ENCODE data around the gene SLC25A48.

SLC25A48 gene

DNA sequence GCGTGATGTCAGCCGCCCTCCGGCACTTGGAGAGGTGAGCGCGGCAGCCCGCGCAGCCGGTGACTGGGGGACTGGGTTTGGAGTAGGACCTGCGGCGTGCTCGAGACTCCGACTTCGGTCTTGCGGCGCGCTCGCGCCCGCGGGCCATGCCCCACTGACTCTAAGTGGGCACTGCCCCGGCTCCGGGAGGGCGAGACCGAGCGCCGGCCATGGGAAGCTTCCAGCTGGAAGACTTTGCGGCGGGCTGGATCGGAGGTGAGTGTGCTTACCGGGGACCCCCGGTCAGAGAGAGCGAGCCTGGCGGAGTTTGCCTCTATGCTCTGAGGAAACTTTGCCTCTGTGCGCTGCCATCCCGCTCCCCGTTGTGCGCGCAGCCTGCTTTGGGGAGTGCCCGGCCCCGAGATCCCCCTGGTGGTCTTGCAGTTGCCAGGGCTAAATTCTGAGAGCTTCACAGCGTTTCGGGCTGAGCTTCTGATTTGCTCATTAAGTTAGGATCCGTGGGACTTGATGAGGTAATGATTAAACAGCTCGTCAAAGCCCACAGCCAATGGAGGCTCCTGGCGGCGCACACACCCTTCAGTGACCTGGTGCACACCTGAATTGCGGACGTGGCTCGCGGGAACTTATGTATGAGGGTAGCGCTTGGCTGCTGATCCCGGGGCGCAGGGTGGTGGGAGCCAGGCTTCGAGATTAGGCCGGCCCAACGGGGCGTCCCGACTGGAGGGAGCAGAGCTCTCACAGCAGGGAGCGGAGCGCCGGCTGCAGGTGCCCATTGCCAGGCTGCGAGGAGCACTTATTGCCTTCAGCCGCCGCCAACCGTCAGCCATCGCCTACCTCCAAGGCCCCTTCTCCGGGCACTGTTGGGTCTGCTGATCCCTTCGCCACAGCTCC lies at the start of gene SLC25A48:
SLC25A48 (plus strand) TSS at position 25 of the 891 bp plus-strand sequence; CDS start at position 210, 185 bp downstream.
- ChIA-PET CTCF (interaction anchor here (0.5 to 1.9 kb wide), 19 partner anchors 8 to 409 kb away, joined by 3 to 14 read pairs (median 4); partner anchors contain the start of gene IL9), POLR2A (ENCODE audit: low non-redundant PET) (no interaction called here)
- DNase-seq (ENCODE audit: low spot score): peak; percentile 84

DNA sequence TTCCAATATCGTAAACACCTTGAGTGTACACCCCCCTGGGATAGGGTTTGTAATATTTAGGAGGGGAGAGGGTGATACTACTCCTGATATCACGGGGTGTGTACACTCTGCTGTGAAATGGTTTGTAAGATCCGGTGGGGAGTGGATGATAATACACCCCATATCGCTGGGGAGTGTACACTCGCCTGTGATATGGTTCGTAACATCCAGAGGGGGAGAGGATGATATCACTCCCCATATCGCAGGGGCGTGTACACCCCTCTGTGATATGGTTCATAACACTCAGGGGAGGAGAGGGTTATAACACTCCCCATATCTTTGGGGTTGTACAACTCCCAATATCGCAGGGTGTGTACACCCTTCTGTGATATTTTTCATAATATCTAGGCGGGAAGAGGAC lies 33.8 kb upstream of the SLC25A48 start:
- no peak for TF ChIP-seq CTCF (conservative IDR thresholded peaks at IDR 0.05; ENCODE audit: low read depth)
- ChIA-PET CTCF (no interaction called here), POLR2A (ENCODE audit: low non-redundant PET) (no interaction called here)

More for the DNA sequence above, at the start of gene SLC25A48:
- TF ChIP-seq CTCF (conservative IDR thresholded peaks at IDR 0.05; ENCODE audit: low read depth): peak; percentile 62
- H3K27ac ChIP-seq: no peak within 1 kb of the TSS

GRCh38 chr5:135810188-135810943 lies 24.1 kb upstream of the SLC25A48 start:
- H3K27ac ChIP-seq: no peak overlapping the region
- no peak for DNase-seq (ENCODE audit: low spot score)
- ChIA-PET POLR2A (ENCODE audit: low non-redundant PET) (no interaction called here), CTCF (interaction anchor here (0.6 kb wide), 1 partner anchor 1986 kb away, joined by 3 read pairs; no protein-coding TSS in a partner anchor)
- no peak for TF ChIP-seq CTCF (conservative IDR thresholded peaks at IDR 0.05; ENCODE audit: low read depth)

More for the DNA sequence above, 33.8 kb upstream of the SLC25A48 start:
- H3K27ac ChIP-seq: no peak overlapping the region
- DNase-seq (ENCODE audit: low spot score): no peak

- POLR2A ChIA-PET (ENCODE audit: low non-redundant PET): no interaction called here
- no peak for TF ChIP-seq CTCF (conservative IDR thresholded peaks at IDR 0.05; ENCODE audit: low read depth)
- DNase-seq (ENCODE audit: low spot score): no peak
- H3K27ac ChIP-seq: no peak overlapping the region
- CTCF ChIA-PET: no interaction called here
These were observed 23.5 kb upstream of the SLC25A48 start for GRCh38 chr5:135811007-135811406.

DNA sequence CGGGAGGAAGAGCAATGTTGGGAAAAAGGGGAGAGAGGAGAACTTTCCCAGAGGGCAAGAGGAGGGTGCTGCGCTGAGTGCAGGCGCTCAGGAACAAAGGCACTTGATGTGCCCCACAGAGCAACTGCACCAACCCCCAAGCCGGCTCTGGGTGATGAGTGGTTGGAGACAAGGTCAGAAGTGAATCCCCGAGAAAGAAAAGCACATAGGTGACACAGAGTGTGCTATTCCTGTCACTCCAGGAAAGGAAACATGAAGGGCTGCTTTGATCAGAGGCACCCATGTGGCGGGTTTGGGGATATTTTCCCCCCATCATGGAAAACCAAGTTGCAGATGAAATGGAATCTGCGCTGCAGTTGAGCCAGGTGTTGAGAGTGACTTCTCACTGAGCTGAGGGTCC lies 20.7 kb upstream of the SLC25A48 start:
- POLR2A ChIA-PET (ENCODE audit: low non-redundant PET): no interaction called here
- no peak for TF ChIP-seq CTCF (conservative IDR thresholded peaks at IDR 0.05; ENCODE audit: low read depth)
- H3K27ac ChIP-seq: no peak overlapping the region
- CTCF ChIA-PET: interaction anchor here (1.9 kb wide), 1 partner anchor 17 kb away, joined by 15 read pairs; no protein-coding TSS in a partner anchor
- DNase-seq (ENCODE audit: low spot score): no peak

- POLR2A ChIA-PET (ENCODE audit: low non-redundant PET): no interaction called here
- DNase-seq (ENCODE audit: low spot score): no peak
- H3K27ac ChIP-seq: no peak overlapping the region
- TF ChIP-seq CTCF (conservative IDR thresholded peaks at IDR 0.05; ENCODE audit: low read depth): no peak
- CTCF ChIA-PET: interaction anchor here (1.9 kb wide), 1 partner anchor 16 kb away, joined by 15 read pairs; no protein-coding TSS in a partner anchor
These were observed 20.1 kb upstream of the SLC25A48 start for GRCh38 chr5:135814316-135814715.
